MCF 10A (cell line): ENCODE results near the gene SLC12A5. TPM values are rescaled to one million over a fixed set of nuclear protein-coding genes. Genes with fewer than 3 reads are reported as not detected.

Experiments
- BruUV-seq: library from RNA; stranded (reverse); fragments of 400-500 nt; replicated peaks from 2 replicates; lab custom pipeline; 2021; lab: Mats Ljungman, UMichigan
- CTCF ChIA-PET: fragments of 300-600 bp; sonication (Branson Sonifier 250); formaldehyde crosslinking; extraction: SDS; loops from one replicate; lab custom pipeline; 2021; ENCODE audit warnings: antibody characterized with exemption, inconsistent platforms; lab: Yijun Ruan, JAX
- POLR2A ChIA-PET: fragments of 300-600, 350-650 bp; sonication (Branson Sonifier 250); formaldehyde crosslinking; extraction: SDS; loops from one replicate; lab custom pipeline; 2020; ENCODE audit warnings: antibody characterized with exemption, inconsistent platforms; lab: Yijun Ruan, JAX
- DNase-seq: peaks from one replicate; pipeline ENCODE4 v3.0.0-alpha.2; 2018; ENCODE audit not compliant: unreplicated experiment
- H3K27ac Mint-ChIP-seq: one replicate; pipeline ENCODE4 v1.8.0; 2022; ENCODE audit warnings: mild to moderate bottlenecking, low read depth, mixed read lengths; ENCODE audit not compliant: unreplicated experiment
- H3K27me3 Mint-ChIP-seq: one replicate; pipeline ENCODE4 v1.8.0; 2022; ENCODE audit warnings: mixed read lengths; ENCODE audit not compliant: insufficient read depth, unreplicated experiment
- H3K36me3 Mint-ChIP-seq: one replicate; pipeline ENCODE4 v1.8.0; 2022; ENCODE audit warnings: mild to moderate bottlenecking, moderate library complexity, mixed read lengths; ENCODE audit not compliant: insufficient read depth, unreplicated experiment
- H3K4me1 Mint-ChIP-seq: one replicate; pipeline ENCODE4 v1.8.0; 2022; ENCODE audit warnings: mixed read lengths; ENCODE audit not compliant: insufficient read depth, unreplicated experiment
- H3K4me3 Mint-ChIP-seq: one replicate; pipeline ENCODE4 v1.8.0; 2022; ENCODE audit warnings: mild to moderate bottlenecking, moderate library complexity, mixed read lengths; ENCODE audit not compliant: unreplicated experiment
- H3K9me3 Mint-ChIP-seq: one replicate; pipeline ENCODE4 v1.8.0; 2022; ENCODE audit warnings: mixed read lengths; ENCODE audit not compliant: unreplicated experiment
- CTCF ChIP-seq: fragments of 200-600 bp; IDR thresholded peaks from one replicate; pipeline ENCODE4 v1.8.0; 2022; ENCODE audit warnings: antibody characterized with exemption, mild to moderate bottlenecking; ENCODE audit not compliant: unreplicated experiment
- intact Hi-C: fragments of 100-400 bp; cut with micrococcal nuclease; formaldehyde crosslinking; loops from 2 replicates; pipeline ENCODE4 v1.14.1; 2022
- total RNA-seq: library from RNA; stranded (reverse); gene quantifications from 2 replicates; pipeline ENCODE4 v1.2.3, GENCODE V29; 2022

The SLC12A5 gene
- total RNA-seq, 1 experiment from 2014 or later, result 0.75 TPM

GRCh38 chr20:46074006-46074405, 45.0 kb downstream of the SLC12A5 start:
- POLR2A ChIA-PET, result interaction anchor here (0.7 to 0.8 kb wide), 2 partner anchors 11 to 14 kb away, joined by 3 to 4 read pairs; no protein-coding TSS in a partner anchor
- H3K36me3 Mint-ChIP-seq, result peaks cover 28% of the 10 kb centered on the region
- no peaks in the 10 kb centered on the region for H3K9me3 Mint-ChIP-seq
- H3K27me3 Mint-ChIP-seq, result no peaks in the 10 kb centered on the region
- no peak for TF ChIP-seq CTCF
- peaks cover 8% of the 10 kb centered on the region for H3K4me1 Mint-ChIP-seq
- intact Hi-C loops, result no loop called here
- no TSS peak for BruUV-seq
- peak overlapping the region; percentile 9 for H3K27ac Mint-ChIP-seq
- CTCF ChIA-PET, result interaction anchor here (0.6 to 1.5 kb wide), 4 partner anchors 11 to 87 kb away, joined by 3 to 5 read pairs (median 4); no protein-coding TSS in a partner anchor
- no peak for DNase-seq
- no peak overlapping the region for H3K4me3 Mint-ChIP-seq

DNA sequence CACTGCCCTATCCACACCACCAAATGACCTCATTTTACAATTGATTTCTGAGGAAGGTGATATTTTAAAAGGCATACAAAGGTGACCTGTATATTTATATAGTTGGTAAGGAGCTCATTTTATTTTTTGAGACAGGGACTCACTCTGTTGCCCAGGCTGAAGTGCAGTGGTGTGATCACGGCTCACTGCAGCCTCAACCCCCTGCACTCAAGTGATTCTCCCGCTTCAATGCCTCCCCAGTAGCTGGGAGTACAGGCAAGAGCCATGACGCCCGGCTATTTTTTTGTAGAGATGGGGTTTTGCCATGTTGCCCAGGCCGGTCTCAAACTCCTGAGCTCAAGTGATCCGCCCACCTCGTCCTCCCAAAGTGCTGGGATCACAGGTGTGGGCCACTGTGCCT, 47.8 kb downstream of the SLC12A5 start:
- Mint-ChIP-seq H3K9me3 (no peaks in the 10 kb centered on the region), H3K4me1 (peaks cover 8% of the 10 kb centered on the region), H3K36me3 (peaks cover 33% of the 10 kb centered on the region), H3K4me3 (no peak overlapping the region), H3K27ac (no peak overlapping the region), H3K27me3 (no peaks in the 10 kb centered on the region)
- intact Hi-C loops, result no loop called here
- DNase-seq, result no peak
- ChIA-PET CTCF (interaction anchor here (0.6 to 1.1 kb wide), 3 partner anchors 62 to 107 kb away, joined by 3 read pairs; no protein-coding TSS in a partner anchor), POLR2A (interaction anchor here (0.5 to 6.2 kb wide), 3 partner anchors 8 to 1285 kb away, joined by 3 to 25 read pairs (median 3); no protein-coding TSS in a partner anchor)
- no peak for TF ChIP-seq CTCF
- no TSS peak for BruUV-seq

DNA sequence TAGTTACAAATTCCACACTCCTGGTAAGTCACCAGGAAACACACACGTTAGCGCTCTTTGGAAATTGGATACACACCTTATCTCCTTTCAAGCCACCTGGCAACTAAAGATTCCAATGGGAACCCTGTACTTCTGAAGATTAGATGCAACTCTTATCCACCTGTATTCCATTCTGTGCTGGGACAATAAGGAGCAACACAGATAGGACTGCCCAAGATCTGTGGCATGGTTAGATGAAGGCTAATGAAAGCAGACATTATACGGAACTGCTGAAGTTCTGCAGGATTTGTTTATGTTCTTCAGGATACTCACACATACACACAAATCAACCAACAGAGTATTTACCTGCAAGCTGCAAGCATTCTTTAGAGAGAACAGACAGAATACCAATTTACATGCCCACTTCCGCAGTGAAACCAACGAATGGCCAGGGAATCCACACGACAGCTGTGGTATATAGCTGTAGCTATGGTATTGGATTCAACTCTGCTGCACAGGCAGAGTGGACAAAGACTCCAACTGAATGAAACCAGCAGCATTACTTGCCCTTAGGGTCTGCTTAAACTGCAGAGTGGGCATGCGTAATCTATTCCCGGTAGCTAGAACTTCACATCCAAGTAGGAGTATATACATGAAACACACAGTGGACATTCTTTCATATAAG, 48.8 kb downstream of the SLC12A5 start:
- CTCF ChIA-PET, result interaction anchor here (0.5 to 1.9 kb wide), 7 partner anchors 9 to 108 kb away, joined by 3 to 10 read pairs (median 4); no protein-coding TSS in a partner anchor
- no peak for TF ChIP-seq CTCF
- DNase-seq, result no peak
- Mint-ChIP-seq H3K4me3 (no peak overlapping the region), H3K4me1 (peaks cover 8% of the 10 kb centered on the region), H3K9me3 (no peaks in the 10 kb centered on the region), H3K36me3 (peaks cover 33% of the 10 kb centered on the region), H3K27me3 (no peaks in the 10 kb centered on the region), H3K27ac (no peak overlapping the region)
- BruUV-seq, result no TSS peak
- POLR2A ChIA-PET, result interaction anchor here (6.2 kb wide), 1 partner anchor 11 kb away, joined by 25 read pairs; no protein-coding TSS in a partner anchor
- intact Hi-C loops, result no loop called here

- POLR2A ChIA-PET, result interaction anchor here (6.2 kb wide), 1 partner anchor 9 kb away, joined by 25 read pairs; no protein-coding TSS in a partner anchor
Observed at GRCh38 chr20:46078954-46079353, 49.9 kb downstream of the SLC12A5 start.

More at GRCh38 chr20:46078954-46079353, 49.9 kb downstream of the SLC12A5 start:
- CTCF ChIA-PET, result interaction anchor here (0.7 to 2.3 kb wide), 5 partner anchors 9 to 109 kb away, joined by 4 to 10 read pairs (median 7); no protein-coding TSS in a partner anchor
- Mint-ChIP-seq H3K36me3 (peaks cover 33% of the 10 kb centered on the region), H3K9me3 (no peaks in the 10 kb centered on the region), H3K4me3 (no peak overlapping the region), H3K27me3 (no peaks in the 10 kb centered on the region), H3K4me1 (peaks cover 6% of the 10 kb centered on the region), H3K27ac (no peak overlapping the region)
- intact Hi-C loops, result no loop called here
- DNase-seq, result no peak
- BruUV-seq, result no TSS peak
- no peak for TF ChIP-seq CTCF
